ENCODE measurements around the gene EFCAB11. TPM values are rescaled to one million over a fixed set of nuclear protein-coding genes. Genes with fewer than 3 reads are reported as not detected.

Gene EFCAB11
- total and polyA plus RNA-seq, 9 of the 15 experiments (the other 6 are each of a cell fraction or from before 2014, with no cell fraction given): 13.4 to 37.9 (median 17.4) TPM

GRCh38 chr14:89801136-89801535 lies 153.4 kb downstream of the EFCAB11 start (continued):
- TF ChIP-seq ZNF407 (IDR thresholded peaks at IDR 0.05; ENCODE audit: low read depth): no peak
- no peak for TF ChIP-seq ZBTB43 (CRISPR knock-in tag; IDR thresholded peaks at IDR 0.05)
- no peak for TF ChIP-seq SIN3A (IDR thresholded peaks at IDR 0.05; ENCODE audit: borderline replicate concordance in 2 of 2, control insufficient read depth in 1 of 2, low read depth in 2 of 2, low read length in 2 of 2)
- no peak for TF ChIP-seq ETV5 (CRISPR knock-in tag; IDR thresholded peaks at IDR 0.05; ENCODE audit: low read depth)
